WTC11 (cell line): ENCODE measurements around the gene C17orf50. TPM values are rescaled to one million over a fixed set of nuclear protein-coding genes. Genes with fewer than 3 reads are reported as not detected.

Experiments used
- ETV6 ChIP-seq: sonication (generic); formaldehyde crosslinking; IDR thresholded peaks from 2 replicates; pipeline ENCODE4 v1.8.1; 2022; ENCODE audit warnings: mild to moderate bottlenecking, missing genetic modification reagents
- GRHL2 ChIP-seq: fragments of 250-450 bp; sonication (Bioruptor Pico); IDR thresholded peaks from 2 replicates; pipeline ENCODE4 v1.8.0; 2022; ENCODE audit warnings: mild to moderate bottlenecking, moderate library complexity; ENCODE audit not compliant: insufficient replicate concordance, severe bottlenecking
- GTF2I ChIP-seq: fragments of 250-450 bp; sonication (Bioruptor Pico); conservative IDR thresholded peaks from 2 replicates; pipeline ENCODE4 v1.4.0; 2021; ENCODE audit warnings: mild to moderate bottlenecking
- JAZF1 ChIP-seq: fragments of 250-450 bp; sonication (Bioruptor Pico); IDR thresholded peaks from 2 replicates; pipeline ENCODE4 v1.9.0; 2021; ENCODE audit warnings: moderate library complexity, mild to moderate bottlenecking, inconsistent platforms
- MXD4 ChIP-seq: fragments of 250-450 bp; sonication (Bioruptor Pico); IDR thresholded peaks from 2 replicates; pipeline ENCODE4 v1.8.0; 2021; ENCODE audit warnings: mild to moderate bottlenecking, moderate library complexity, borderline replicate concordance
- MYBL2 ChIP-seq: sonication (generic); formaldehyde crosslinking; IDR thresholded peaks from 2 replicates; pipeline ENCODE4 v1.8.1; 2023; ENCODE audit warnings: mild to moderate bottlenecking, moderate library complexity, missing genetic modification reagents
- NR2C2 ChIP-seq: sonication (generic); formaldehyde crosslinking; IDR thresholded peaks from 2 replicates; pipeline ENCODE4 v1.8.0; 2022; ENCODE audit warnings: mild to moderate bottlenecking, missing genetic modification reagents
- OVOL2 ChIP-seq: fragments of 250-450 bp; sonication (Bioruptor Pico); IDR thresholded peaks from 2 replicates; pipeline ENCODE4 v1.9.0; 2021; ENCODE audit warnings: mild to moderate bottlenecking, borderline replicate concordance
- SMAD4 ChIP-seq: sonication (generic); formaldehyde crosslinking; IDR thresholded peaks from 2 replicates; pipeline ENCODE4 v1.8.0; 2022; ENCODE audit warnings: mild to moderate bottlenecking, missing genetic modification reagents
- TEAD1 ChIP-seq: sonication (generic); formaldehyde crosslinking; IDR thresholded peaks from 2 replicates; pipeline ENCODE4 v1.8.0; 2022; ENCODE audit warnings: mild to moderate bottlenecking, missing genetic modification reagents
- TEAD4 ChIP-seq: sonication (generic); formaldehyde crosslinking; IDR thresholded peaks from 2 replicates; pipeline ENCODE4 v1.8.0; 2022; ENCODE audit warnings: mild to moderate bottlenecking, missing genetic modification reagents
- ZNF138 ChIP-seq: sonication (generic); formaldehyde crosslinking; conservative IDR thresholded peaks from 2 replicates; pipeline ENCODE4 v1.8.1; 2022; ENCODE audit warnings: mild to moderate bottlenecking, moderate library complexity, missing genetic modification reagents
- ZNF232 ChIP-seq: sonication (generic); formaldehyde crosslinking; IDR thresholded peaks from 2 replicates; pipeline ENCODE4 v1.8.0; 2022; ENCODE audit warnings: mild to moderate bottlenecking, missing genetic modification reagents
- ZNF396 ChIP-seq: fragments of 250-450 bp; sonication (Bioruptor Pico); IDR thresholded peaks from 2 replicates; pipeline ENCODE4 v1.8.0; 2021; ENCODE audit warnings: mild to moderate bottlenecking, moderate library complexity, borderline replicate concordance
- ZNF416 ChIP-seq: fragments of 250-450 bp; sonication (Bioruptor Pico); IDR thresholded peaks from 2 replicates; pipeline ENCODE4 v1.9.0; 2021; ENCODE audit warnings: mild to moderate bottlenecking, inconsistent platforms
- total RNA-seq: library from RNA; stranded (reverse); gene quantifications from 3 replicates; pipeline ENCODE4 v1.2.3, GENCODE V29; 2021
- TF ChIP-seq, protein P1 (sequence below): sonication (generic); formaldehyde crosslinking; IDR thresholded peaks from 2 replicates; pipeline ENCODE4 v1.8.1; 2022; ENCODE audit warnings: low read depth, missing genetic modification reagents, borderline replicate concordance
- TF ChIP-seq, protein P2 (sequence below): sonication (generic); formaldehyde crosslinking; IDR thresholded peaks from 2 replicates; pipeline ENCODE4 v1.8.0; 2022; ENCODE audit warnings: mild to moderate bottlenecking, missing genetic modification reagents
- TF ChIP-seq, protein P3 (sequence below): fragments of 250-450 bp; sonication (Bioruptor Pico); IDR thresholded peaks from 2 replicates; pipeline ENCODE4 v1.9.0; 2021; ENCODE audit warnings: moderate library complexity, mild to moderate bottlenecking, inconsistent platforms, borderline replicate concordance
- TF ChIP-seq, protein P4 (sequence below): sonication (generic); formaldehyde crosslinking; IDR thresholded peaks from 2 replicates; pipeline ENCODE4 v1.8.0; 2023; ENCODE audit warnings: mild to moderate bottlenecking, missing genetic modification reagents
- TF ChIP-seq, protein P5 (sequence below): sonication (generic); formaldehyde crosslinking; IDR thresholded peaks from 2 replicates; pipeline ENCODE4 v1.8.1; 2023; ENCODE audit warnings: mild to moderate bottlenecking, missing genetic modification reagents, borderline replicate concordance
- TF ChIP-seq, protein P6 (sequence below): sonication (generic); formaldehyde crosslinking; IDR thresholded peaks from 2 replicates; pipeline ENCODE4 v1.8.1; 2023; ENCODE audit warnings: mild to moderate bottlenecking, missing genetic modification reagents
- TF ChIP-seq, protein P7 (sequence below): sonication (generic); formaldehyde crosslinking; IDR thresholded peaks from 2 replicates; pipeline ENCODE4 v1.8.0; 2023; ENCODE audit warnings: missing genetic modification reagents
- TF ChIP-seq, protein P8 (sequence below): sonication (generic); formaldehyde crosslinking; conservative IDR thresholded peaks from 2 replicates; pipeline ENCODE4 v1.8.1; 2022; ENCODE audit warnings: mild to moderate bottlenecking, missing genetic modification reagents

The C17orf50 gene
- total RNA-seq, 1 experiment from 2014 or later, result 0.35 TPM

DNA sequence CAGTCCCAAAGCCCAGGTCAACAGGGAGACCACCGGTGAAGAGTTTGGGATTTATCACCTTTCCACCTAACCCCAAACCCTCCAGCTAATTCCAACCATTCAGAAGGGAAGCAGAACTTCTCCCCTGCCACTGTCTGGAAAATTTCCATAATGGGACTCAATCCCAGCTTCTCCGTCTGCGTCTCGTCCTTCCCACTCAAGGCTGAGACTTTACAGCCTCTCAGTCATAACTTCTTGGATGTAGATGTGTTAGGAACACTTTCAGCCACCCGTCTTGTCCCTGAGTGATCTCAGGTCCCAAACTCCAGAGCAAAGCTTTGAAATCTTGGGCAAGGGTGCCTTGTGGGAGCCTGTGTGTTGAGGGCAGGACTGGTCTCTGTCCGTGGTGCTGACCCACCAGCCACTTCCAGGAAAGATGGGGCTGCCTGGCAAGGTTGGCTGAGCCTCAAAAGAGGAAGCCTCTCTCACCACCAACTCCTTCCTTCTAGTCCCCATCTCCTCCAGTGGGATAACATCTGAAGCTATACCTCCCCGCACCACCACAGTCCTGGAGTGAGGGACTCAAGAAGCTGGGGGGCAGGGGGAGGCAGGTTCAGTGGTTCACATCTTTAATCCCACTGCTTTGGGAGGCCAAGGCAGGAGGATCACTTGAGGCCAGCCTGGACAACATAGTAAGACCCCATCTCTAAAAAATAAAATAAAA, 16.9 kb upstream of the C17orf50 start (continued):
- TF ChIP-seq, protein P1, sequence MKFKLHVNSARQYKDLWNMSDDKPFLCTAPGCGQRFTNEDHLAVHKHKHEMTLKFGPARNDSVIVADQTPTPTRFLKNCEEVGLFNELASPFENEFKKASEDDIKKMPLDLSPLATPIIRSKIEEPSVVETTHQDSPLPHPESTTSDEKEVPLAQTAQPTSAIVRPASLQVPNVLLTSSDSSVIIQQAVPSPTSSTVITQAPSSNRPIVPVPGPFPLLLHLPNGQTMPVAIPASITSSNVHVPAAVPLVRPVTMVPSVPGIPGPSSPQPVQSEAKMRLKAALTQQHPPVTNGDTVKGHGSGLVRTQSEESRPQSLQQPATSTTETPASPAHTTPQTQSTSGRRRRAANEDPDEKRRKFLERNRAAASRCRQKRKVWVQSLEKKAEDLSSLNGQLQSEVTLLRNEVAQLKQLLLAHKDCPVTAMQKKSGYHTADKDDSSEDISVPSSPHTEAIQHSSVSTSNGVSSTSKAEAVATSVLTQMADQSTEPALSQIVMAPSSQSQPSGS, result no peak
- TF ChIP-seq TEAD4 (CRISPR knock-in tag) (no peak), GTF2I (CRISPR knock-in tag) (peak; percentile 84; the same call in 1 of the 2 replicates), ZNF416 (no peak), ZNF396 (no peak), TEAD1 (CRISPR knock-in tag) (no peak), OVOL2 (CRISPR knock-in tag) (no peak), SMAD4 (CRISPR knock-in tag) (no peak), ZNF138 (CRISPR knock-in tag) (no peak), ETV6 (peak; percentile 32; the same call in 1 of the 2 replicates), MXD4 (CRISPR knock-in tag) (no peak), GRHL2 (CRISPR knock-in tag) (no peak), ZNF232 (no peak), NR2C2 (CRISPR knock-in tag) (no peak), MYBL2 (CRISPR knock-in tag) (no peak), JAZF1 (CRISPR knock-in tag) (no peak)
- TF ChIP-seq, protein P2, sequence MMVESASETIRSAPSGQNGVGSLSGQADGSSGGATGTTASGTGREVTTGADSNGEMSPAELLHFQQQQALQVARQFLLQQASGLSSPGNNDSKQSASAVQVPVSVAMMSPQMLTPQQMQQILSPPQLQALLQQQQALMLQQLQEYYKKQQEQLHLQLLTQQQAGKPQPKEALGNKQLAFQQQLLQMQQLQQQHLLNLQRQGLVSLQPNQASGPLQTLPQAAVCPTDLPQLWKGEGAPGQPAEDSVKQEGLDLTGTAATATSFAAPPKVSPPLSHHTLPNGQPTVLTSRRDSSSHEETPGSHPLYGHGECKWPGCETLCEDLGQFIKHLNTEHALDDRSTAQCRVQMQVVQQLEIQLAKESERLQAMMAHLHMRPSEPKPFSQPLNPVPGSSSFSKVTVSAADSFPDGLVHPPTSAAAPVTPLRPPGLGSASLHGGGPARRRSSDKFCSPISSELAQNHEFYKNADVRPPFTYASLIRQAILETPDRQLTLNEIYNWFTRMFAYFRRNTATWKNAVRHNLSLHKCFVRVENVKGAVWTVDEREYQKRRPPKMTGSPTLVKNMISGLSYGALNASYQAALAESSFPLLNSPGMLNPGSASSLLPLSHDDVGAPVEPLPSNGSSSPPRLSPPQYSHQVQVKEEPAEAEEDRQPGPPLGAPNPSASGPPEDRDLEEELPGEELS (CRISPR knock-in tag), result peak; percentile 63; the same call in 1 of the 2 replicates
- TF ChIP-seq, protein P3, sequence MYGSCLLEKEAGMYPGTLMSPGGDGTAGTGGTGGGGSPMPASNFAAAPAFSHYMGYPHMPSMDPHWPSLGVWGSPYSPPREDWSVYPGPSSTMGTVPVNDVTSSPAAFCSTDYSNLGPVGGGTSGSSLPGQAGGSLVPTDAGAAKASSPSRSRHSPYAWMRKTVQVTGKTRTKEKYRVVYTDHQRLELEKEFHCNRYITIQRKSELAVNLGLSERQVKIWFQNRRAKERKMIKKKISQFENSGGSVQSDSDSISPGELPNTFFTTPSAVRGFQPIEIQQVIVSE, result no peak
- TF ChIP-seq, protein P4, sequence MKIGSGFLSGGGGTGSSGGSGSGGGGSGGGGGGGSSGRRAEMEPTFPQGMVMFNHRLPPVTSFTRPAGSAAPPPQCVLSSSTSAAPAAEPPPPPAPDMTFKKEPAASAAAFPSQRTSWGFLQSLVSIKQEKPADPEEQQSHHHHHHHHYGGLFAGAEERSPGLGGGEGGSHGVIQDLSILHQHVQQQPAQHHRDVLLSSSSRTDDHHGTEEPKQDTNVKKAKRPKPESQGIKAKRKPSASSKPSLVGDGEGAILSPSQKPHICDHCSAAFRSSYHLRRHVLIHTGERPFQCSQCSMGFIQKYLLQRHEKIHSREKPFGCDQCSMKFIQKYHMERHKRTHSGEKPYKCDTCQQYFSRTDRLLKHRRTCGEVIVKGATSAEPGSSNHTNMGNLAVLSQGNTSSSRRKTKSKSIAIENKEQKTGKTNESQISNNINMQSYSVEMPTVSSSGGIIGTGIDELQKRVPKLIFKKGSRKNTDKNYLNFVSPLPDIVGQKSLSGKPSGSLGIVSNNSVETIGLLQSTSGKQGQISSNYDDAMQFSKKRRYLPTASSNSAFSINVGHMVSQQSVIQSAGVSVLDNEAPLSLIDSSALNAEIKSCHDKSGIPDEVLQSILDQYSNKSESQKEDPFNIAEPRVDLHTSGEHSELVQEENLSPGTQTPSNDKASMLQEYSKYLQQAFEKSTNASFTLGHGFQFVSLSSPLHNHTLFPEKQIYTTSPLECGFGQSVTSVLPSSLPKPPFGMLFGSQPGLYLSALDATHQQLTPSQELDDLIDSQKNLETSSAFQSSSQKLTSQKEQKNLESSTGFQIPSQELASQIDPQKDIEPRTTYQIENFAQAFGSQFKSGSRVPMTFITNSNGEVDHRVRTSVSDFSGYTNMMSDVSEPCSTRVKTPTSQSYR (CRISPR knock-in tag), result 0 out of 2 replicates have a peak, but pooled peaks have one; percentile 23
- TF ChIP-seq, protein P5, sequence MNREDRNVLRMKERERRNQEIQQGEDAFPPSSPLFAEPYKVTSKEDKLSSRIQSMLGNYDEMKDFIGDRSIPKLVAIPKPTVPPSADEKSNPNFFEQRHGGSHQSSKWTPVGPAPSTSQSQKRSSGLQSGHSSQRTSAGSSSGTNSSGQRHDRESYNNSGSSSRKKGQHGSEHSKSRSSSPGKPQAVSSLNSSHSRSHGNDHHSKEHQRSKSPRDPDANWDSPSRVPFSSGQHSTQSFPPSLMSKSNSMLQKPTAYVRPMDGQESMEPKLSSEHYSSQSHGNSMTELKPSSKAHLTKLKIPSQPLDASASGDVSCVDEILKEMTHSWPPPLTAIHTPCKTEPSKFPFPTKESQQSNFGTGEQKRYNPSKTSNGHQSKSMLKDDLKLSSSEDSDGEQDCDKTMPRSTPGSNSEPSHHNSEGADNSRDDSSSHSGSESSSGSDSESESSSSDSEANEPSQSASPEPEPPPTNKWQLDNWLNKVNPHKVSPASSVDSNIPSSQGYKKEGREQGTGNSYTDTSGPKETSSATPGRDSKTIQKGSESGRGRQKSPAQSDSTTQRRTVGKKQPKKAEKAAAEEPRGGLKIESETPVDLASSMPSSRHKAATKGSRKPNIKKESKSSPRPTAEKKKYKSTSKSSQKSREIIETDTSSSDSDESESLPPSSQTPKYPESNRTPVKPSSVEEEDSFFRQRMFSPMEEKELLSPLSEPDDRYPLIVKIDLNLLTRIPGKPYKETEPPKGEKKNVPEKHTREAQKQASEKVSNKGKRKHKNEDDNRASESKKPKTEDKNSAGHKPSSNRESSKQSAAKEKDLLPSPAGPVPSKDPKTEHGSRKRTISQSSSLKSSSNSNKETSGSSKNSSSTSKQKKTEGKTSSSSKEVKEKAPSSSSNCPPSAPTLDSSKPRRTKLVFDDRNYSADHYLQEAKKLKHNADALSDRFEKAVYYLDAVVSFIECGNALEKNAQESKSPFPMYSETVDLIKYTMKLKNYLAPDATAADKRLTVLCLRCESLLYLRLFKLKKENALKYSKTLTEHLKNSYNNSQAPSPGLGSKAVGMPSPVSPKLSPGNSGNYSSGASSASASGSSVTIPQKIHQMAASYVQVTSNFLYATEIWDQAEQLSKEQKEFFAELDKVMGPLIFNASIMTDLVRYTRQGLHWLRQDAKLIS, result no peak
- TF ChIP-seq, protein P6, sequence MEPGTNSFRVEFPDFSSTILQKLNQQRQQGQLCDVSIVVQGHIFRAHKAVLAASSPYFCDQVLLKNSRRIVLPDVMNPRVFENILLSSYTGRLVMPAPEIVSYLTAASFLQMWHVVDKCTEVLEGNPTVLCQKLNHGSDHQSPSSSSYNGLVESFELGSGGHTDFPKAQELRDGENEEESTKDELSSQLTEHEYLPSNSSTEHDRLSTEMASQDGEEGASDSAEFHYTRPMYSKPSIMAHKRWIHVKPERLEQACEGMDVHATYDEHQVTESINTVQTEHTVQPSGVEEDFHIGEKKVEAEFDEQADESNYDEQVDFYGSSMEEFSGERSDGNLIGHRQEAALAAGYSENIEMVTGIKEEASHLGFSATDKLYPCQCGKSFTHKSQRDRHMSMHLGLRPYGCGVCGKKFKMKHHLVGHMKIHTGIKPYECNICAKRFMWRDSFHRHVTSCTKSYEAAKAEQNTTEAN (CRISPR knock-in tag), result no peak
- TF ChIP-seq, protein P7, sequence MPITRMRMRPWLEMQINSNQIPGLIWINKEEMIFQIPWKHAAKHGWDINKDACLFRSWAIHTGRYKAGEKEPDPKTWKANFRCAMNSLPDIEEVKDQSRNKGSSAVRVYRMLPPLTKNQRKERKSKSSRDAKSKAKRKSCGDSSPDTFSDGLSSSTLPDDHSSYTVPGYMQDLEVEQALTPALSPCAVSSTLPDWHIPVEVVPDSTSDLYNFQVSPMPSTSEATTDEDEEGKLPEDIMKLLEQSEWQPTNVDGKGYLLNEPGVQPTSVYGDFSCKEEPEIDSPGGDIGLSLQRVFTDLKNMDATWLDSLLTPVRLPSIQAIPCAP (CRISPR knock-in tag), result no peak
- TF ChIP-seq, protein P8, sequence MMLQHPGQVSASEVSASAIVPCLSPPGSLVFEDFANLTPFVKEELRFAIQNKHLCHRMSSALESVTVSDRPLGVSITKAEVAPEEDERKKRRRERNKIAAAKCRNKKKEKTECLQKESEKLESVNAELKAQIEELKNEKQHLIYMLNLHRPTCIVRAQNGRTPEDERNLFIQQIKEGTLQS (CRISPR knock-in tag), result no peak
